Suppressor macrophage treated with lipopolysaccharide for 1 hour (primary cell): ENCODE measurements around the gene TMEM187.

Experiments
- DNase-seq, 3 donors: peaks; one replicate each; pipeline ENCODE4 v3.0.0-alpha.2; 2020 to 2022

Gene TMEM187

GRCh38 chrX:153935326-153935851 lies 37.2 kb upstream of the TMEM187 start:
- no peak for DNase-seq

- DNase-seq, result no peak
Measured at GRCh38 chrX:153937056-153937455, 35.5 kb upstream of the TMEM187 start.

DNA sequence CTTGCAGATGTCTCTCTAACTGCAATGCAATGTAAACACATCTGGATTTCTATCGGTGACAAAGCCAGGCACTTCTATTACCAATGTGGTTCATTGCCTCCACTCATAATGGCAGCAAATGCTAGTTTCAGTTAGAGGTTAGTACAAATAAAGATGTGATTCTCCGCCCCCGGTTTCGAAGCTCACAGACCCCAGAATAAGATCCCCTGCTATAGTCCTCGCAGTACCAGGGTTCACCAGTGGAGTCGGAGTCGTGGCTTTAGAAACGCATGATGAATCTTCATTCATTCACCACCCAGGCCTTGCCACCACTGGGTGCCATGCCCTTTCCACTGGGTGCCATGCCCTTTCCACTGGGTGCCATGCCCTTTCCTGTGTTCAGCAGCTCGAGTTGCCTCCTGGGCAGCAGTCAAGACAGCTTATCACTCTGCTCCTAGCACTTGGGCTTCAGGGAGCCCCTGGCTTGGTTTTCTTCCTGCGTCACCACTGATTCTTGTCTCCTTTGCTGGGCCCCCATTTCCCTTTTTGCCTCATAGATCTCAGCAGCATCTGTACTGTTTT lies 34.2 kb upstream of the TMEM187 start:
- peak in 1 of 3 donors; percentile 8 for DNase-seq

DNA sequence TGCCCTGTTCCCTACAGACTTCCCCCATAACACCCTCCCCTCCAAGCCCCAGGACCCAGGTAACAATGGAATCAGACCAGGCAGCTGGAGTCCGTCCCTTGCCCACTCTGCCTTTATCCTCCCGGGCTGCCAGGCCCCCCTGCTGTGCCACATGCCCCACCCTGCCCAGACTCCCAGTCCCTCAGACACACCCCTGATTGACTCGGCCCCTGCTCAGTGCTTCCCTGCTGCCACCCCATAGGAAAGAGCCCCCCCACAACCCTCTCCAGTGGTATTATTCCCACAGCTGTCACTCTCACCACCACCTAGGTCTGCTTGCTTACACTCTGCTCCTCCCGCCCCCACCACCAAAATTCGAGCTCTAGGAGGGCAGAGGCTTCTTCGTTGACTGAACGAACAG lies 33.0 kb upstream of the TMEM187 start:
- no peak for DNase-seq

- DNase-seq, result no peak
Measured at GRCh38 chrX:153941336-153942252, 31.0 kb upstream of the TMEM187 start.

- peak; percentile 59 to 76 (median 60) for DNase-seq
Measured at GRCh38 chrX:153944140-153944799, 28.3 kb upstream of the TMEM187 start, which contains the start of gene RENBP. Gene RENBP, minus strand, starts transcription at chrX:153944643. Its CDS starts 33 bp downstream, at chrX:153944610.

GRCh38 chrX:153944800-153945150 lies 27.8 kb upstream of the TMEM187 start:
- DNase-seq, result no peak

DNA sequence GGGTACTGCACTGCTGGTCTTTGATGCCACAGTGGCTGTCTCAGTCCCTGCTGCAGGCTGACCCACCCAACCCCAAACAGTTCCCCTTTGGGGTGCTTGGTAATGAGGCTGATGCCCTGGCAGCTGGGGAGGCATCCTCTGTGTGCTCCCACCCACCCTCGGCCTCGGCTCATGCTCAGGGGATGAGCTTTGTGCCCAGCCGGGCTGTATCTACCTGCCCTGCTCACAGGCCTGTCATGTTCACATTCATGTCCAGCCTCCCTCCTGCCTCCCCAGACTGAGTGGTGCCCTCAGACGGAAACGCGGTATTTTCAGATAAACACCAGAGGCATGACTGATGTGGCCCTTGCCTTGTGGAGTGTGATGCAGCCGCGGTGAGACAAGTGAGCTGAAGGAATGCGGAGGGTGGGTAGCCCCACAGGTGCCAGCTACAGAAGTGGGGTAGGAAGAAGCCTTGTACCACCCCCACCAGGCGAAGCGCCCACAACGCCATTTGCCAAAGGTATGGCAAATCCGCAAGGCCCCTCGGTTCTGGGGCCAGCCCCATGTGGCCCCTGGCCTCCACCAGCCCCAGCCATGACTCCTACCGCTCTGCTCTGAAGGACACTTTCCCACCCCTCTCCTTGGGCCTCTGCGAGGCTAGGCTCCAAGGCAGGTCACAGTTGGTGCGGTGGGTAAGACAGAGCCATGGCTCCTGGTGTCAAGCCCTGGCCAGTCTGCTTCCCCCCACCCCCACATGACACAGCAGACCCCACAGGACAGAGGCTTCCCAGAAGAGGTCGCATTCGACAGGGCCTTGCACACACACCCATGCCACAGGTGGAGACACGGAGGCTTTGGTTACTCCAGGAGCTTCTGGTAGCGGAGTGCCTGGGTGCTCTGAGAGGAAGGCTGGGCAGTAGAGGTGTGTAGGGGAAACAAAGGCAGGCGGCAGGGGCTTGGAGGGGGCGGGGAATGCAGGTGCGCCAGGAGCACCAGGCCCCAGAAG lies 26.3 kb upstream of the TMEM187 start:
- DNase-seq, result no peak

DNA sequence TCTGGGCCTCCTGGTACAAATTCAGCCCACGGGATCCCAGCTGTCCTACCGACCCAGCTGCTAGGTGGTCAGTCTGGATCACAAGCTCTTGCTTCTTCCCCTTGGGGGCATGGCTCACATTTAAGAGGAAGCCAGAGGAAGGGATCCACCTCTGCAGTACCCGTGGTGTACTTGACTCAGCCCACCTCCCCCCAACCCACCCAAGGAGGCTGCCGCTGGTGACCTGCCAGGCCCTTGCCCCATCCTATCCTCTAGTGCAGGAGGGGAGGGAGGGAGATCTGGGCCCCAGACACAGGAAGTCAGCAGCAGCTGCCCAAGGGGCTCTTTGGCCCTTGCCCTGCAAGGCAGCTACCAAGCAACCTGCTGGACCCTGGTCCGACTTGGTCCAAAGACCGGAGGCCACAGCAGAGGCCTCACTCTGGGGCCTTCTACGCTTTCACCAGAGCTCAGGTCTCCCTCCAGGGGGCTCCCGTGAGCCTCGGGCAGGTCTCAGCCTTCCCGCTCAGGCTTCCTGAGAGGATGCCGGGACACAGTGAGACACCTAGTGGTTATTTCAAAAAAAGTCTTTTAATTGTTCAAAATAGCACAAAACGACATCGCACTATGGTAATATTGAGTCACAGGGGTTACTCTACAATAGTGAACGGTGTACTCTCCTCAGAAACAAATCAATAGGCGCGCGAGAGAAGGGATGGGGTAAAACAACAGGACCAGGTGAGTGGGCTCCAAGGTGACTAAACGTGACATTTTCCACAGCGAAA lies 25.4 kb upstream of the TMEM187 start:
- DNase-seq, result peak; percentile 85 to 88 (median 86)

- DNase-seq, result no peak
Measured at GRCh38 chrX:153948002-153948466, 24.5 kb upstream of the TMEM187 start.

DNA sequence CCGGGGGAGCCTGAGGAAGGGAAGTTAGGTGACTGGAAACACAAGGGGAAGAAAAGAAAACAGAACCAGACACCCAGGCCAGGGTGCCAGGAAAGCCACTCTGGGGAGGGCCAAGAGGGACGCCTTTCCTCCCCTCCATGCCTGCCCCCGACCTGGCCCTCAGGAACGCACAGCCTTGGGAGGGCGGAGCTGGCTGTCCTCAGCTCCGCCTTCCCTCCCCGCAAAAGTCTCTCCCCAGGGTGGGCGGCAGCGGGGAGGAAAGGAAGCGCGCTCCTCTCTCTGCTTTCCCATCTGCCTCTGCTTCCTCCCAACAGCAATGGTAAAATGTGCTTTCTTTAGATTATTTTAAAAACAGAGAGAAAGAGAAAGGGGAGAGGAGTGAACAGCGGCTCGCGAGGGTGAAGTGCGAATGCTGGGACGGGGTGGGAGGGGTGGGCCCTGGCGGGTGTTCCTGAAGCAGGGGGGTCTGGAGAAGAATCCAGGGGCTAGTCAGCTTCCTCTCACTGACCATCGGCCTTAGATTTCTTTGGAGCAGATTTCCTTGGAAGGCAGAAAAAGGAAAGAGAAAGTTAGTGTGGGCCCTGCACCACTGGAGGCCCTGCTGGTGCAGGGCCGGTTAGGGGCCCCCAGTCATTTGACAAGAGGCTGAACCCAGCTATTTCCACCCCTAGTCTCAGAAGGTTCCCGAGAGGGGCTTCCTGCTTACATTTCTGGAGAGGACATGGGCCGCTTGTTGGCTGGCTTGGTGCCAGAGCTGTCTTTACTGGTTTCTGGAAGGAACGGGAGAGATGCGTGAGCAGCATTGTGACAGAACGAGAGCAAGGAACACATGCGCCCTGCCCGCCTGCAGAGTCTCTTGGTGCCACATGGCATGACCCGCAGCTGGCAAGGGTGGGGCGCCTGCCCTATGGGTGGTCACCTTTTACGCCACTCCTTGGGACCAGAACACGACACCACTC lies 23.4 kb upstream of the TMEM187 start:
- DNase-seq, result no peak

- no peak for DNase-seq
Measured at GRCh38 chrX:153950127-153950526, 22.4 kb upstream of the TMEM187 start.

DNA sequence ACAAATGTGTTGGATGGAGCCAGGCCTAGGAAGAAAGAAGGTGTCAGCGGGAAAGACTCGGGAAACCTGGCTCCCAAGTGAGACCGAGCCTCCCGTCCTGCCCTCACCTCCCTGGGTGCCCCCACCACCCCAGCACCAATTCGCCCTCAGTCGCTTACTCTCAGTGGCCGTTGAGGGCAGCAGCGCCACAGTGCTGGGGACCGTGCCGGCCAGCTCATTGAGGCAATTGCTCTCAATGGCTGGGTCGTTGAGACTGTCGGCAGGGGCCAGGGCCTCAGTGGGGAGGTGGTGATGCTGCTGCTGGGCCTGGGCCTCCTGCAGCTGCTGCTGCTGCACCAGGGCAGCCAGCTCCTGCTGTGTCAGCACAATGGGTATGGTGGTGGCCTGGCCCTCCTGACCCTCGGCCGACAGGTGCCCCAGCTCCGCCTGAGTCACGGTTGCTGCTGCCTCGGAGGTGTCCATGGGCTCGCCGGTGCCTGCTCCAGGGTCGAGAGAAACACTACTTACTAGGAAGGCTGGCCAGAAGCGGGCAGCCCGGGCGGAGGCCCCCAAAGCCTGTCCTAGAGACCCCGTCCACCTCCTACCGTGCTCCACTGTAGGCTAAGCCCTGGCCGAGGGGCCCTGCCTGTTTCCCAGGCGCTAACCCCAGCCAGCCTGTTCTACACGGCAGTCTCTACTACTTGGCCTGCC lies 20.7 kb upstream of the TMEM187 start:
- DNase-seq, result no peak

DNA sequence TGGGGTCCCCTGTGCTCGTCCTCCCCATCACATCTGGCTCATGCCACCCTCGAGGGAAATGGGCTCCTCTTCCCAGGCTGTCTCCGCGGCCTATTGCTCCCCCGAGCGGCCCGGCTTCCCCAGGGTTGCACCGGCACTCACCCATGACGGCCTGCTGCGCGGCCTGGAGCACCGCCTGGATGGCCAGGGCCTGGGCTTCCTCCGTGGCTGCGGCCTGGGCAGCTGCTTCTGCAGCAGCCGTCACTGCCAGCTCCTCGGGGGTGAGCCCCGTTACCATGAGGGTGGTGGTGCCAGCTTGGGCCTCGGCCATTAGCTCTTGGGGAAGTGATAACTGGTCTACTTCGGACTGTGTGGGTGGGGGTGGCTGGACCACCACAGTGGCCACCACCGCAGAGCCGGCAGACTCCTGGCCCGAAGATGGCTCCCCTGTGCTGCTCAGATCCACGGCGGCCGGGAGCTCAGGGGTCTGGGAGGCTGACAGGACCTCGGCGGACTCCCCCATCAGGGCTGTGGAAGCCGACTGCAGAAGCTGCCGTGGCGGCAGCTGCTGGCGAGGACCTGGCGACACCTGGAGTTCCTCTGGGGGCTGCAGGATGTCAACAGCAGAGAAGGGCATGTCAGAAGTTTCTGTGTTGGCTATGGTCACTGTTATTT lies 20.1 kb upstream of the TMEM187 start:
- DNase-seq, result no peak

DNA sequence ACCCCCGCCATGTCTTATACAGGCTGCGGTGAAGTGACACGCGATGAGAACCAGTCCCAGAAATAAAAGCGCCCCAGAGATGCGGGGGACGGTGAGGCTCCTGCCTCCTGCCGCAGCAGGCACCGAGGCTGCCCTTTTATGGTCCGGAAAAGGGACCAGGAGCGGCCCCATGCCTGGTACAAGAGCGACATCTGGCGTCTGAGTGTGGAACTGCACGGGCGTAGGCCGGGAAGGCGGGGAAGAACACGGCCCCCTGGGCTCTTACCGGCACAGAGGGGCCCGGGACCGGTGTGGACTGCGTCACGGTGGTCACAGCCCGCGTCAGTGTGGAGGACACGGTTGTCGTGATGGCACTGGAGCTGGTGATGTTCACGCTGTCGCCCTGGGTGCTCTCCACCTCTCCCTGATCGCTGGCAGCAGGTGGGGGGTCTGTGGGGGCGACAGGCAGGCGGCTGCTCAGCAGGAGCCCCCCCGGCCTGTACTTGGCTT lies 19.2 kb upstream of the TMEM187 start:
- peak; percentile 70 to 72 (median 71) for DNase-seq

GRCh38 chrX:153953892-153954557 lies 18.5 kb upstream of the TMEM187 start:
- DNase-seq, result peak in 1 of 3 donors; percentile 11

- DNase-seq, result no peak
Measured at GRCh38 chrX:153954558-153955227, 17.9 kb upstream of the TMEM187 start.
